HepG2 (cell line): ENCODE data around the gene HMCN2. TPM values are rescaled to one million over a fixed set of nuclear protein-coding genes. Genes with fewer than 3 reads are reported as not detected.

Experiments used
- ATAC-seq: fragments of 200-7000 bp; cut with Tn5 transposase; 3 replicates; pipeline ENCODE4 v1.9.1; 2020; ENCODE audit warnings: mild to moderate bottlenecking, moderate library complexity
- BruUV-seq: library from RNA; stranded (reverse); fragments of 400-500 nt; replicated peaks from 2 replicates; lab custom pipeline; 2021; lab: Mats Ljungman, UMichigan
- CTCF ChIA-PET: fragments of 300-600 bp; formaldehyde crosslinking; extraction: SDS; loops from one replicate; lab custom pipeline; 2021; ENCODE audit warnings: low total read pairs, inconsistent platforms, low intra/inter-chr PET ratio; lab: Yijun Ruan, JAX
- POLR2A ChIA-PET: fragments of 350-600 bp; sonication (Branson Sonifier 250); formaldehyde crosslinking; loops from one replicate; lab custom pipeline; 2020; ENCODE audit warnings: antibody characterized with exemption, inconsistent platforms; lab: Yijun Ruan, JAX
- DNase-seq: peaks from one replicate; pipeline ENCODE4 v3.0.0-alpha.2; 2015; ENCODE audit warnings: low spot score
- FAIRE-seq: peaks from 3 replicates; lab custom pipeline; 2011; peaks lifted over from hg19 to GRCh38; lab: Jason Lieb, UNC
- H2AFZ ChIP-seq: one replicate; pipeline ENCODE4 v1.6.1; 2011; ENCODE audit warnings: low read length, inconsistent platforms
- H3K27ac ChIP-seq: fragments of 300-600 bp; 3 replicates; pipeline ENCODE4 v1.8.0; 2011; ENCODE audit warnings: mixed run types, mild to moderate bottlenecking, mixed read lengths, low read length, inconsistent platforms; ENCODE audit not compliant: insufficient read depth; ENCODE audit errors: extremely low read length
- H3K27me3 ChIP-seq, 2 experiments: fragments of 200-600 bp in 1 of 2; 2 replicates in 1 of 2; 3 replicates in 1 of 2; pipeline versions ENCODE4 v1.6.0 to v1.8.0; 2011; ENCODE audit warnings: low read length in 2 of 2, mild to moderate bottlenecking in 2 of 2, moderate library complexity in 2 of 2, inconsistent platforms in 1 of 2; ENCODE audit not compliant: insufficient read depth in 2 of 2, control insufficient read depth in 1 of 2
- H3K36me3 ChIP-seq, 2 experiments: fragments of 200-600 bp in 1 of 2; replicated peaks in 1 of 2; 2 replicates in 1 of 2; 3 replicates in 1 of 2; pipeline versions ENCODE4 v1.5.1 to v1.8.0; 2011; ENCODE audit warnings: low read length in 2 of 2, inconsistent platforms in 1 of 2; ENCODE audit not compliant: insufficient read depth in 2 of 2, control insufficient read depth in 1 of 2
- H3K4me1 ChIP-seq: 2 replicates; pipeline ENCODE4 v1.5.1; 2012; ENCODE audit warnings: low read length, inconsistent platforms; ENCODE audit not compliant: insufficient read depth
- H3K4me2 ChIP-seq: 2 replicates; pipeline ENCODE4 v1.6.0; 2011; ENCODE audit warnings: low read depth, low read length, inconsistent platforms
- H3K4me3 ChIP-seq, 3 experiments: fragments of 200-600 bp in 1 of 3; sonication (generic), shearing (Covaris generic) in 1 of 3; replicated peaks in 1 of 3; 2 replicates each; pipeline ENCODE4 v1.5.1; 2011 to 2016; ENCODE audit warnings: low read length in 3 of 3, inconsistent platforms in 2 of 3, low read depth in 2 of 3, mild to moderate bottlenecking in 2 of 3, control low read depth in 1 of 3, mixed read lengths in 1 of 3; ENCODE audit not compliant: insufficient read depth in 1 of 3
- H3K79me2 ChIP-seq: one replicate; pipeline ENCODE4 v1.6.1; 2011; ENCODE audit warnings: low read length, inconsistent platforms; ENCODE audit not compliant: insufficient read depth
- H3K9ac ChIP-seq: 2 replicates; pipeline ENCODE4 v1.6.0; 2011; ENCODE audit warnings: mild to moderate bottlenecking, low read depth, low read length, inconsistent platforms; ENCODE audit not compliant: insufficient read depth
- H3K9me3 ChIP-seq: 2 replicates; pipeline ENCODE4 v1.5.1; 2012; ENCODE audit warnings: mild to moderate bottlenecking, low read length
- H4K20me1 ChIP-seq: 2 replicates; pipeline ENCODE4 v1.6.0; 2011; ENCODE audit warnings: inconsistent platforms, mild to moderate bottlenecking, low read length, moderate library complexity; ENCODE audit not compliant: insufficient read depth
- FOXC1 ChIP-seq: sonication (generic); formaldehyde crosslinking; IDR thresholded peaks from 2 replicates; pipeline ENCODE4 v1.8.0; 2022; ENCODE audit warnings: mild to moderate bottlenecking, missing genetic modification reagents, borderline replicate concordance
- GABPA ChIP-seq, 2 experiments: IDR thresholded peaks; 2 replicates each; pipeline ENCODE4 v1.6.1; 2011 to 2016; ENCODE audit warnings: low read depth in 2 of 2, low read length in 1 of 2, missing biosample characterization in 1 of 2, missing genetic modification characterization in 1 of 2
- IRF2 ChIP-seq: IDR thresholded peaks from 2 replicates; pipeline ENCODE4 v1.6.1; 2018; ENCODE audit warnings: missing genetic modification reagents, missing compliant biosample characterization
- KAT8 ChIP-seq: IDR thresholded peaks from 2 replicates; pipeline ENCODE4 v1.6.1; 2016; ENCODE audit warnings: missing genetic modification reagents, missing compliant biosample characterization
- MYC ChIP-seq: sonication (generic); formaldehyde crosslinking; IDR thresholded peaks from 2 replicates; pipeline ENCODE4 v1.9.0; 2021; ENCODE audit warnings: missing genetic modification reagents, borderline replicate concordance
- SAP130 ChIP-seq: IDR thresholded peaks from 2 replicates; pipeline ENCODE4 v1.6.1; 2016; ENCODE audit warnings: low read depth
- SOX6 ChIP-seq, 2 experiments: fragments of 450-650 bp in 1 of 2; sonication (generic) in 1 of 2; formaldehyde crosslinking in 1 of 2; IDR thresholded peaks; 2 replicates each; pipeline versions ENCODE4 v1.4.0 to v1.6.1; 2017 to 2020; ENCODE audit warnings: antibody characterized with exemption in 1 of 2, mild to moderate bottlenecking in 1 of 2, missing genetic modification reagents in 1 of 2
- THAP11 ChIP-seq: IDR thresholded peaks from 2 replicates; pipeline ENCODE4 v1.6.1; 2016; ENCODE audit warnings: missing biosample characterization, missing genetic modification reagents
- ZKSCAN5 ChIP-seq: sonication (generic); formaldehyde crosslinking; IDR thresholded peaks from 2 replicates; pipeline ENCODE4 v1.5.1; 2020; ENCODE audit warnings: mild to moderate bottlenecking, missing genetic modification reagents
- ZNF274 ChIP-seq: sonication (generic); formaldehyde crosslinking; IDR thresholded peaks from 2 replicates; pipeline ENCODE4 v1.5.1; 2020; ENCODE audit warnings: mild to moderate bottlenecking, missing genetic modification reagents
- ZNF850 ChIP-seq: sonication (generic); formaldehyde crosslinking; conservative IDR thresholded peaks from 2 replicates; pipeline ENCODE4 v1.9.0; 2021; ENCODE audit warnings: mild to moderate bottlenecking, missing genetic modification reagents
- ZSCAN9 ChIP-seq: IDR thresholded peaks from 2 replicates; pipeline ENCODE4 v1.6.1; 2016; ENCODE audit warnings: borderline replicate concordance
- WGBS: methylation state at CpG from one replicate; pipeline ENCODE4 v1.1.6; 2017; ENCODE audit warnings: low lambda C conversion rate; 5-methylcytosine and 5-hydroxymethylcytosine counted together
- in situ Hi-C: cut with HindIII; loops from 2 replicates; pipeline ENCODE4 v1.10.0; 2017; ENCODE audit warnings: low pct_unique_long_range_greater_than_20kb; ENCODE audit not compliant: extremely low pct_ligation_motif_present
- intact Hi-C: fragments of 100-400 bp; cut with micrococcal nuclease; formaldehyde crosslinking; loops from one replicate; pipeline ENCODE4 v1.10.0; 2022; ENCODE audit not compliant: unreplicated experiment
- polyA plus RNA-seq, 8 experiments: library from polyadenylated mRNA; depleted of rRNA in 3 of 8; stranded (reverse) in 7 of 8; unstranded in 1 of 8; fragments of >200 nt; fragmentation: Illumina TruSeq in 4 of 8; extraction: Trizol in 4 of 8; gene quantifications; 2 replicates each; pipeline versions ENCODE4 v1.2.1 to v1.2.3, GENCODE V29; 2011 to 2016; ENCODE audit warnings: low read depth in 4 of 8, missing spikeins in 1 of 8, mixed read lengths in 1 of 8; ENCODE audit not compliant: insufficient read depth in 1 of 8
- total RNA-seq, 5 experiments: library from RNA; depleted of rRNA; stranded (reverse); fragments of >200 nt; fragmentation: Illumina TruSeq; extraction: Trizol; gene quantifications; 2 replicates each; pipeline ENCODE4 v1.2.3, GENCODE V29; 2016; ENCODE audit warnings: low read depth in 1 of 5
- TF ChIP-seq, protein P1 (sequence below): sonication (generic); formaldehyde crosslinking; IDR thresholded peaks from 2 replicates; pipeline ENCODE4 v1.5.1; 2020; ENCODE audit warnings: mild to moderate bottlenecking, missing genetic modification reagents, borderline replicate concordance
- TF ChIP-seq, protein P2 (sequence below): sonication (generic); formaldehyde crosslinking; IDR thresholded peaks from 2 replicates; pipeline ENCODE4 v1.9.0; 2021; ENCODE audit warnings: missing genetic modification reagents, mild to moderate bottlenecking, borderline replicate concordance
- TF ChIP-seq, protein P3 (sequence below): sonication (generic); formaldehyde crosslinking; IDR thresholded peaks from 2 replicates; pipeline ENCODE4 v1.4.0; 2020; ENCODE audit warnings: mild to moderate bottlenecking, missing genetic modification reagents, borderline replicate concordance
- TF ChIP-seq, protein P4 (sequence below): sonication (generic); formaldehyde crosslinking; IDR thresholded peaks from 2 replicates; pipeline ENCODE4 v1.5.1; 2020; ENCODE audit warnings: mild to moderate bottlenecking, missing genetic modification reagents, moderate library complexity

The HMCN2 gene
- total and polyA plus RNA-seq, 2 of the 13 experiments (the other 11 are each of a cell fraction or from before 2014, with no cell fraction given), result 0.09 TPM; not detected in 1

DNA sequence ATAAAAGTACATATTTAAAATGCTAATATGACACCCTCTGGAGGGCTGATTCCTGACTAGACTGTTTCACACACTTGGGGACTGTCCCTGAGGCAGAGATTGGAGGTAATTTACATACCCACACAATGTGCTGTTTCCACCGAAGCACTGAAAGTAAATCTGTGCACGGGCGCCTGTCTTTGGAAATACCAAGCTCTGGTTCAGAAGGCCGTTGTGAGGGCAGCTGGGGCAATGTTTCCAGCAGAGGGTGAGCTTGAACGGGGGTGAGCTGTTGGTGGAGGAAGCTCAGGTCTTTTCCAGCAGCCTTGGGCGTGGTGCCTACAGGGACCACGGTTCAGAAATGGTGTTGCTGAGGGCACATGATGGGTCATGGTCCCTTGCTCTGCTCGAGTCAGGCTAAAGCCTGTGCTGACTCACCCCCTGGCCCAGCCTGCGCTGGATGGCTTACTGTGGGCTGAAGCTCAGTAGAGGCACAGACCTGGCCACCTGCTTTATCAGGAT is 25.8 kb upstream of the HMCN2 start (continued):
- TF ChIP-seq, protein P1, sequence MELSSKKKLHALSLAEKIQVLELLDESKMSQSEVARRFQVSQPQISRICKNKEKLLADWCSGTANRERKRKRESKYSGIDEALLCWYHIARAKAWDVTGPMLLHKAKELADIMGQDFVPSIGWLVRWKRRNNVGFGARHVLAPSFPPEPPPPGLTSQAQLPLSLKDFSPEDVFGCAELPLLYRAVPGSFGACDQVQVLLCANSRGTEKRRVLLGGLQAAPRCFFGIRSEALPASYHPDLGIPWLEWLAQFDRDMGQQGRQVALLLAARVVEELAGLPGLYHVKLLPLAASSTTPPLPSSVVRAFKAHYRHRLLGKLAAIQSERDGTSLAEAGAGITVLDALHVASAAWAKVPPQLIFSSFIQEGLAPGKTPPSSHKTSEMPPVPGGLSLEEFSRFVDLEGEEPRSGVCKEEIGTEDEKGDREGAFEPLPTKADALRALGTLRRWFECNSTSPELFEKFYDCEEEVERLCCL, result no peak
- TF ChIP-seq, protein P2, sequence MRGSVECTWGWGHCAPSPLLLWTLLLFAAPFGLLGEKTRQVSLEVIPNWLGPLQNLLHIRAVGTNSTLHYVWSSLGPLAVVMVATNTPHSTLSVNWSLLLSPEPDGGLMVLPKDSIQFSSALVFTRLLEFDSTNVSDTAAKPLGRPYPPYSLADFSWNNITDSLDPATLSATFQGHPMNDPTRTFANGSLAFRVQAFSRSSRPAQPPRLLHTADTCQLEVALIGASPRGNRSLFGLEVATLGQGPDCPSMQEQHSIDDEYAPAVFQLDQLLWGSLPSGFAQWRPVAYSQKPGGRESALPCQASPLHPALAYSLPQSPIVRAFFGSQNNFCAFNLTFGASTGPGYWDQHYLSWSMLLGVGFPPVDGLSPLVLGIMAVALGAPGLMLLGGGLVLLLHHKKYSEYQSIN, result no peak
- TF ChIP-seq, protein P3, sequence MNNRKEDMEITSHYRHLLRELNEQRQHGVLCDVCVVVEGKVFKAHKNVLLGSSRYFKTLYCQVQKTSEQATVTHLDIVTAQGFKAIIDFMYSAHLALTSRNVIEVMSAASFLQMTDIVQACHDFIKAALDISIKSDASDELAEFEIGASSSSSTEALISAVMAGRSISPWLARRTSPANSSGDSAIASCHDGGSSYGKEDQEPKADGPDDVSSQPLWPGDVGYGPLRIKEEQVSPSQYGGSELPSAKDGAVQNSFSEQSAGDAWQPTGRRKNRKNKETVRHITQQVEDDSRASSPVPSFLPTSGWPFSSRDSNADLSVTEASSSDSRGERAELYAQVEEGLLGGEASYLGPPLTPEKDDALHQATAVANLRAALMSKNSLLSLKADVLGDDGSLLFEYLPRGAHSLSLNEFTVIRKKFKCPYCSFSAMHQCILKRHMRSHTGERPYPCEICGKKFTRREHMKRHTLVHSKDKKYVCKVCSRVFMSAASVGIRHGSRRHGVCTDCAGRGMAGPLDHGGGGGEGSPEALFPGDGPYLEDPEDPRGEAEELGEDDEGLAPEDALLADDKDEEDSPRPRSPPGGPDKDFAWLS, result no peak
- TF ChIP-seq ZKSCAN5 (CRISPR knock-in tag), result no peak
- TF ChIP-seq, all 625 proteins: peak for 4

DNA sequence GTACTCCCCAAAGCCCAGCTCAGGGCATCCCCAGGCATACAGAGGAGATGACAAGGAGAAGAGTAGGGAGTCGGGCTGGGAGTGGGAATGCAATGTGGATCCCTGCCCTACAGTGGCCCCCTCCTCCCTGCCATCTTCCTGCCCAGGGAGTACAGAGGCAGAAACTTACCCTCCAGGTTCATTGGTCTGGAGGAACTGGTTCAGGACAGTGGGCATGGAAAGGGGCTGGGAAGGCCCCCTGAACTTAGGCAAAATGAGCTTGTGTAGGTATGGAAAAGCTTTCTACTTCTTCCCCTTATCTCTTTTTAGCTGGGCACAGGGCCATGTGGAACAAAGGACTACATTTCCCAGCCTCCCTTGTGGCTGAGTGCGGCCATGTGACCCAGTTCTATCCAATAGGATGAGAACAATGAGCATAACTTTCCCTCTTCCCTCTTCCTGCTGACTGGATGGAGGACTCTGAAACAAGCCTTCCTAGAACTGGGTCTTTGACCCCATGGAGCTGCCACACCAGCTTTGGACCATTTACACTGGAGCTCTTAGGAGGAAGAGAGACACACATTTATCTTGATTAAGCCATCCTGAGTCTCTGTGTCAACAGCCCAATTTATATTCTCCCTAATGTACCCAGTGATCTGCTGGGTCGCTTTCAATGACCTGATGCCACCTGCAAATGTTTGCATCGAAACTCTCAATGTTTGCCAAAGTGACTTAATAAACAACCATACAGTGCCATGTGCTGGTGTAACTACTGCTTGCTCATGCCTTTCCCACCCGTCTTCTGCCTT is 25.0 kb upstream of the HMCN2 start:
- peak; percentile 93 for FAIRE-seq
- no peaks in the 10 kb centered on the region for H3K36me3 ChIP-seq
- in situ Hi-C loops, result no loop called here
- H3K4me2 ChIP-seq, result peak overlapping the region; percentile 75
- no peak overlapping the region for H3K27ac ChIP-seq
- CTCF ChIA-PET, result no interaction called here
- peaks cover 0 to 6% of the 10 kb centered on the region in 2 experiments; a peak in 2 of 5 replicates for H3K27me3 ChIP-seq
- H3K79me2 ChIP-seq, result no peaks in the 10 kb centered on the region
- H4K20me1 ChIP-seq, result no peaks in the 10 kb centered on the region
- intact Hi-C loops, result no loop called here
- no TSS peak for BruUV-seq
- H3K9me3 ChIP-seq, result no peaks in the 10 kb centered on the region
- DNase-seq, result peak; percentile 72
- H2AFZ ChIP-seq, result peak overlapping the region; percentile 46
- peak; percentile 77 for ATAC-seq
- no peak overlapping the region for H3K9ac ChIP-seq
- H3K4me3 ChIP-seq, result peak overlapping the region in 1 of 3 experiments; percentile 50; a peak in 1 of 6 replicates
- peaks cover 49% of the 10 kb centered on the region for H3K4me1 ChIP-seq
- POLR2A ChIA-PET, result no interaction called here
- WGBS, result 34% methylated on average over 5 of the region's 5 CpGs
- TF ChIP-seq, protein P4, sequence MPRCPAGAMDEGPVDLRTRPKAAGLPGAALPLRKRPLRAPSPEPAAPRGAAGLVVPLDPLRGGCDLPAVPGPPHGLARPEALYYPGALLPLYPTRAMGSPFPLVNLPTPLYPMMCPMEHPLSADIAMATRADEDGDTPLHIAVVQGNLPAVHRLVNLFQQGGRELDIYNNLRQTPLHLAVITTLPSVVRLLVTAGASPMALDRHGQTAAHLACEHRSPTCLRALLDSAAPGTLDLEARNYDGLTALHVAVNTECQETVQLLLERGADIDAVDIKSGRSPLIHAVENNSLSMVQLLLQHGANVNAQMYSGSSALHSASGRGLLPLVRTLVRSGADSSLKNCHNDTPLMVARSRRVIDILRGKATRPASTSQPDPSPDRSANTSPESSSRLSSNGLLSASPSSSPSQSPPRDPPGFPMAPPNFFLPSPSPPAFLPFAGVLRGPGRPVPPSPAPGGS (CRISPR knock-in tag), result no peak
- TF ChIP-seq GABPA (IDR thresholded peaks at IDR 0.05; ENCODE audit: low read depth, low read length), result no peak
- TF ChIP-seq GABPA (CRISPR knock-in tag; IDR thresholded peaks at IDR 0.05; ENCODE audit: low read depth), result peak; percentile 80
- TF ChIP-seq KAT8, result 0 out of 2 replicates have a peak, but pooled peaks have one; percentile 47
- peak; percentile 99 for TF ChIP-seq THAP11 (CRISPR knock-in tag)
- TF ChIP-seq ZSCAN9 (CRISPR knock-in tag), result no peak
- peak; percentile 26; the same call in 1 of the 2 replicates for TF ChIP-seq IRF2 (CRISPR knock-in tag)
- 0 out of 2 replicates have a peak, but pooled peaks have one; percentile 23 for TF ChIP-seq MYC (CRISPR knock-in tag)
- no peak for TF ChIP-seq SOX6 (IDR thresholded peaks at IDR 0.05)
- 0 out of 2 replicates have a peak, but pooled peaks have one; percentile 27 for TF ChIP-seq SOX6 (CRISPR knock-in tag; IDR thresholded peaks at IDR 0.05)
- TF ChIP-seq ZNF850 (CRISPR knock-in tag), result no peak
- TF ChIP-seq ZNF274 (CRISPR knock-in tag), result no peak
- no peak for TF ChIP-seq FOXC1
- TF ChIP-seq SAP130, result peak; percentile 13; the same call in 1 of the 2 replicates
